ENCODE data around the gene PLEKHH1.

Gene PLEKHH1

DNA sequence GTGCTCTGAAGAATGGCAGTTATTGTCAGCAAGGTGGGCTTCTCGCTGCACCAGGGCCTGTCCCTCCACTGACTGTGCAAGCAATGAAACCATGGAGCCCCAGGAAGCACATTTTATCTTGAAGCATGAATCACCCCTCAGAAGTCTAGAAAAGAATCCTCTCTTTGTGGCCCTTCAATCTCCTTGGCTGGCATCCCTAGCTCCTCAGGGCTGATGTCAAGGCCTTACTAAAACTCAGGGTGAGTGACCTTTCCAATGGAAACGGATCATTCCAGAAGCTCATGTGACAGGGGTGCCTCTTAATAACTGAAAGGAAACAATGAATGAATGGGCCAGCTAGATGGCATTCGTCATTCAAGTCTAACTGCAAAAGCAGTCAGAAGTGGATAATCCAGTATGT lies 22.3 kb upstream of the PLEKHH1 start:
- peak; percentile 33 for DNase-seq (ENCODE audit: low read depth)

DNA sequence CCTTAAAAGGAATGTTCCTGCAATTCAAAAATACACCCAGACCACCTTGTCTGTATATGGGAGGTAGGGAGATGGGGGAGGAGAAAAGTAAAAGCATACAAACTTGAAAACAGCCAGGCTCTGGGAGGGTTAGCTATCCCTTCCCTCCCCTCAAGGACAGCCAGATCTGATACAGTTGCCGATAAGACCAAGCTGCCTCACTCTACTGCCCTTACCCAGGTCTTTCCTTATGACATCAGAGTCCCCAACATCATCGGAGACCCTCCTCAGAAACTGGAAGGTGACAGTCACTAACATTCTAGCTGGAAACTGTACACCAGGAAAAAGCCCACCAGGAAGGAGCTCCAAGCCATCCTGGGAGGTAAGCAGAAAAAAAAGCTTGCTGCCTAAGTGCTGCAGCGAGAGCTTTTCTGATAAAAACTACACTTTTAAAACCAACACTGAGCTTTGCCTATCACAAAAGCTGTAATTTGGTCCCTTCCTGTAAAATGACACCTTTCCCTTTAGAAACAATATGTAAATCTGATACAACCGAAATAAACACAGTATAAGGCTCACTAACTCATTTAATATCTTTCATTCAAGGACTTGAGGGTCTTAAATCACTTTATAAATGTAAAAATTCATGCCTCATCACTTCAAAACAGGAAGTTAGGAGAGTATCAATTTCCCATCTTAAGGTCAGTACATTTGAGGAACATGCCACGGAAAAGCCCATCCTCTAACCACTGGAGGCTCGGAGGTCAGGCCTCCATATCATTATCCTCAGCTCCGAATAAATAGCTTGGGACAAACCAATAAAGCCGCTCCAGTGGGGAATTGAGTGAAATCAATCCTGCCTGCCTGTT lies 20.4 kb upstream of the PLEKHH1 start:
- no peak for DNase-seq (ENCODE audit: low read depth)

GRCh38 chr14:67513631-67514108 lies 19.4 kb upstream of the PLEKHH1 start:
- DNase-seq (ENCODE audit: low read depth), result no peak

DNA sequence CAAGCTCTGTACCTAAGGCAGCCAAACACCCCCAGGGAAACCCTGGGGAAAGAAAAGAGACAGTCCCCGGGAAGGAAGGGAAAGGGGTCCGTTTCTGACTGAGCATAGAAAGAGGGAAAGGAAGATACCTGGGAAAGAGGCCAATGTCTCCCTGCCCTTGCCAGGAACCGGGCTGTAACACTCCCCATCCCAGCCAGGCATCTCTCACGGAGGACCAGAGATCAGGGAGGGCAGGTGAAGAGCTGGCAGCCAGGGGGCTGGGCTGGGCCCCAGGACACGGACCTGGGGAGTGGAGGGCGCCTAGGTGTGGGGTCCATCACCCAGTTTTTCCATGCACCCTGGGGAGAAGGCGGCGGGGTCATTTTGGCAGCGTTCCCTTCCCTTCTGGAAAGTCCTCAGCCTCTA lies 18.9 kb upstream of the PLEKHH1 start:
- no peak for DNase-seq (ENCODE audit: low read depth)

- DNase-seq (ENCODE audit: low read depth), result peak; percentile 65
These were observed 18.3 kb upstream of the PLEKHH1 start for GRCh38 chr14:67514650-67515385.

- DNase-seq (ENCODE audit: low read depth), result peak; percentile 35
These were observed 17.6 kb upstream of the PLEKHH1 start for GRCh38 chr14:67515386-67516079.

- DNase-seq (ENCODE audit: low read depth), result no peak
These were observed 16.4 kb upstream of the PLEKHH1 start for GRCh38 chr14:67516676-67517075.

GRCh38 chr14:67517083-67517482 lies 16.0 kb upstream of the PLEKHH1 start:
- no peak for DNase-seq (ENCODE audit: low read depth)

GRCh38 chr14:67519406-67519805 lies 13.7 kb upstream of the PLEKHH1 start:
- no peak for DNase-seq (ENCODE audit: low read depth)

DNA sequence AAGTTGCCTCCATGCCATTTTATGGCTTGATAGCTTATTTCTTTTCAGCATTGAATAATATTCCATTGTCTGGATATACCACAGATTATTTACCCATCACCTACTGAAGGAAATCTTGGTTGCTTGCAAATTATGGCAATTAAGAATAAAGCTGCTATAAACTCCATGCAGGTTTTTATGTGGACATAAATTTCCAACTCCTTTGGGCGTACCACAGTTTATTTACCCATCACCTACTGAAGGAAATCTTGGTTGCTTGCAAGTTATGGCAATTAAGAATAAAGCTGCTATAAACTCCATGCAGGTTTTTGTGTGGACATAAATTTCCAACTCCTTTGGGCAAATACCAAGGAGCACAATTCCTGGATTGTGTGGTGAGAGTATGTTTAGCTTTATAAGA lies 12.6 kb upstream of the PLEKHH1 start:
- DNase-seq (ENCODE audit: low read depth), result no peak

GRCh38 chr14:67522270-67522669 lies 10.8 kb upstream of the PLEKHH1 start:
- DNase-seq (ENCODE audit: low read depth), result no peak

DNA sequence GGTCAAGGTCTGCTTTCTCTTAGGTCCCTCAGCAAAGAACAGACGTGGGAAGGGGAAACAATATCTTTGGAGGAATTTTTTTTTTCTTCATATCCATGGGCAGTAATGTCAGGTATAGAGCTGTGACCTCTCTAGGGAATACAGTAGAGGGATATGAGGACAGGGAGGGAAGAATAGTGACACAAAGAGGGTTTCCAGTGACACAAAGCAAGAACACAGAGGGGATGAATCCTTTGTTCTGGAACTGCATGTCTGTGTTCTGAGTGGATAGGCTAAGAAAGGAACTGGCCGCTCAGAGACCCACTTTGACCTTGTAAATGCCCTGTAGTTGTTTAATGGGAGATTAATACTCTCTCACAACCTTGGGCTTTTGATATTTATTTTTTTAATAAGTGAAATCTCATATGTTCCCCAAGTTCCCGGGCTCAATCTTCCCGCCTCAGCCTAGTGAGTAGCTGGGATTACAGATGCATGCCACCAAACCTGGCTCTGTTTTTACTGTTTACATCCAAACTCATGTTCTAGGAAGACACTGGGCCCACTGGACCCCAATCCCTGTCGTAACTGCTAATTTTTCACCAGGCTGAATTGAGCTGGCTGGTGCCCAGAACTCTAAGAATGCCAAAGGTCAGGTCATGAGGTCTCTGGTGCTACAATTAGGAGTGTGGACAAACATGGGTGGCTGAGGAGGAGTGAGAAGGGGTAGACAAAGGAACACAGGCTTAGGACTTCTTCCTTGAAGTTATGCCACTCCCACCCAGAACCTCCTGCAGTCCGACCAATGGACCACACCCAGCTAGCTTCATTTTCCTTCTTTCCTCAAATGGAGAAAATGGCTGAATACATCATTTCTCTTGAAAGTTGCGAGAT lies 9.1 kb upstream of the PLEKHH1 start:
- DNase-seq (ENCODE audit: low read depth), result no peak

DNA sequence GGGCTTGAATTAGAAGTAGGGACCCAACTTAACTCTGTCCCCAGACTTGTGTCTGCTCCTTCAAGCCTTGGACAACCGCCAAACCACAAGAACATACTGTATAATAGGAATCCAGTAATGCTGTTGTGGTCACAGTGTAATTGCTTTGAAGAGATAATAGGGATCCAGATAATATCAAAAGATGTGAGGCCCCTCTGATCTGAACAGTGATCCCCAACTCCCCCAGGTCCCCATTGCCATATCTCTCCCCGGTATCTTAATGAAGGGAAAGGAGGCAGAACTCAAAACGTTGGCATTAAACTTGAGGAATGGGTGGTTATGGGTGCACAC lies 8.5 kb upstream of the PLEKHH1 start:
- peak; percentile 31 for DNase-seq (ENCODE audit: low read depth)

DNA sequence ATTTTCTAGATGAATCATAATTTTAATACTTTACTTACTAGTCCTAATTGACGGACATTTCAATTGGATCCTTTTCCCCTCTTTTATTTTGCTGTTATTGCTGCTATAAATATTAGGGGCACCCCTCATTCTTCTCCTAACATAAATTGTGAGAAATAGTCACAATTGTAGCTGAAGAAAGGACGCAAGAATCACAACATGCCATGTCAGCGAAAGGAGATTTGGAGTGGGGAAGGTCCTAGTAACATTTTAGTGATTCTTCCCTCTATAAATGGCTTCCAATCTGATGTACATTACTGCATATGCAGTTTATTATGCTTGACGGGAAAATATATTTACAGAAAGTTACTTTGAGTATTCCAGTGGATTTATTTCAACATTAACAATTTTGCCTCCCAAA lies 7.7 kb upstream of the PLEKHH1 start:
- no peak for DNase-seq (ENCODE audit: low read depth)

- no peak for DNase-seq (ENCODE audit: low read depth)
These were observed 6.9 kb upstream of the PLEKHH1 start for GRCh38 chr14:67526181-67526580.

GRCh38 chr14:67526676-67527459 lies 6.2 kb upstream of the PLEKHH1 start:
- DNase-seq (ENCODE audit: low read depth), result peak; percentile 56

GRCh38 chr14:67527756-67528155 lies 5.3 kb upstream of the PLEKHH1 start:
- DNase-seq (ENCODE audit: low read depth), result no peak

DNA sequence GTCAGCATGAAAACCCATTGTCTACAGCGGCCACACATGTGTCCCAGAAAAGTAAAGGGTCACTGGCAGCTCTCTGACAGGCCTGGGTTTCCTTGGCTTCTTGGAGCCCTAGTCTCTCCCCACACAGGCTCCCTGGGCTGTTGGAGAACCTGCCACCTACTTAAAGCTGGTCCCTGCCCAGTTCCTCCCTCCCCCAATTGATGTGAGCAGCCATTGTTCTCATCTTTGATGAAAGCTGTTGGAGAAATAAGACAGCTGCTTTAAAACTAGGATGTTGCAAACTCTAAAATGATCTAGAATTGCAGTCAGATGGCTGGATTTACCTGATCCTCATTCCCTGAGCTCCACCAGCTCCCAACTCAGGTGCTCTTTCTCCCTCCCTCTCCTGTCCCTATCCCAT lies 4.8 kb upstream of the PLEKHH1 start:
- DNase-seq (ENCODE audit: low read depth), result no peak

DNA sequence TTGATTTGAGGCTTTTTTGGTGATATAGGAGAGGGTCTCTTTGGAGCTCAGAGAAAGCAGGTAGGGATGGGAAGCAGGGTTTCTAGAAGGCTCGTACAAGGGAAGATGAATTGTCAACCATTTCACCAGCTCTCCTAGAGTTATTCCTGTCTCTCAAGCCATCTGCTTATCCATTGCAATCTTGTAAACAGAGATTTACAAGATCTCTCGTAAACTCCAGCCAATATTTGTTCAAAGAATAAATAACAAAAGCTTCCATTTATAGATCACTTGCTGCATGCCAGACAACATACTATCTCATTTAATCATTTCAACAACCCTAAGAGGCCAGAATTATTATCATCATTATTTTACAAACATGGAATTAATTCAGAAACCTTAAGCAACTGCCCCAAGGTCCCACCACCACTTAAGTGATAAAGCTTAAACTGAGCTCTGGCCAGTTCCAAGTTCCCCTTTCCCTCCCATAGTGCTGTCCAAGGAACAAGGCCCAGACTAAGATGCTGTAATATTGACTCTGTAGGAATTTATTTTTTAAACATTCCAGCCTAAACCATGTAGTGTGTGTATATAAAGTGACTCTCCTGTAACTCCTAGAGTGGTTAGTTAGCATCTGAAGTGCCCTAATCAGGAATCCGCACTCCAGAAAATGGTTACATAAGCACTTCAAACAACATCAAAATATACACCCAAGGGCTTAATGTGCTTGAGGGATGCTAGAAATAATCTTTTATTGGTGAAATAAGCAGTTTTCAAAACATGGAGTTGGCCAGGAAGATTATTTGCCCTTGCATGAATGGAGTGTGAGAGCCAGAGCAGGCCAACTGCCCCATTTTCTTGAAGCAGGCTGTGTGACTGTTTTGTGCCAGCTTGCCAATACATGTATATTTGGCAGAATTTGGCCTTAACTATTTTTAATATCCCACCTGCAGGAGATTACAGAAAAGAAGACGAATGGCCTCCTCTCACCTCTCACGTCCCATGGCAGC lies 2.8 kb upstream of the PLEKHH1 start:
- no peak for DNase-seq (ENCODE audit: low read depth)

- DNase-seq (ENCODE audit: low read depth), result no peak
These were observed 488 bp upstream of the PLEKHH1 start for GRCh38 chr14:67532606-67532997.
